ENCODE measurements around the gene FNDC5.
"Not testable (repeated sequence)": the region's sequence is repeated elsewhere in the genome, so short reads cannot be mapped to it uniquely, and the experiment has no call there.

FNDC5 gene

GRCh38 chr1:32870615-32871363, at the start of gene FNDC5:
FNDC5 (minus strand) TSS chr1:32870912.
- Histone ChIP-seq H3K9me3 (ENCODE audit: control insufficient read depth in 5 of 5, low read length in 5 of 5) (no peaks in the 10 kb centered on the region), H3K9ac (ENCODE audit: low read length in 5 of 5) (peak within 1 kb of the TSS in 1 of 5 donors; percentile 62), H3K27ac (ENCODE audit: low read depth, low read length) (no peak within 1 kb of the TSS), H3K27me3 (ENCODE audit: control insufficient read depth in 5 of 5, insufficient read depth in 4 of 5, low read length in 5 of 5) (peaks cover 8 to 26% (median 24%) of the 10 kb centered on the region in 5 donors), H3K4me1 (ENCODE audit: control insufficient read depth in 5 of 5, insufficient read depth in 5 of 5, low read length in 5 of 5) (peaks cover 0 to 22% (median 15%) of the 10 kb centered on the region in 5 donors), H3K36me3 (ENCODE audit: control insufficient read depth in 5 of 5, insufficient read depth in 5 of 5, low read length in 5 of 5) (peaks cover 0 to 10% (median 3%) of the 10 kb centered on the region in 5 donors), H3K4me3 (ENCODE audit: low read depth in 1 of 5, low read length in 5 of 5) (peak within 1 kb of the TSS; percentile 49 to 59 (median 55))

GRCh38 chr1:32919811-32920733, 49.4 kb upstream of the FNDC5 start:
- Histone ChIP-seq H3K9ac (ENCODE audit: low read length in 5 of 5) (no peak overlapping the region), H3K27me3 (ENCODE audit: control insufficient read depth in 5 of 5, insufficient read depth in 4 of 5, low read length in 5 of 5) (peaks cover 0 to 15% (median 0%) of the 10 kb centered on the region in 5 donors), H3K9me3 (ENCODE audit: control insufficient read depth in 5 of 5, low read length in 5 of 5) (no peaks in the 10 kb centered on the region), H3K27ac (ENCODE audit: low read depth, low read length) (no peak overlapping the region), H3K36me3 (ENCODE audit: control insufficient read depth in 5 of 5, insufficient read depth in 5 of 5, low read length in 5 of 5) (no peaks in the 10 kb centered on the region), H3K4me3 (ENCODE audit: low read depth in 1 of 5, low read length in 5 of 5) (no peak overlapping the region), H3K4me1 (ENCODE audit: control insufficient read depth in 5 of 5, insufficient read depth in 5 of 5, low read length in 5 of 5) (peaks cover 3 to 23% (median 19%) of the 10 kb centered on the region in 5 donors)

GRCh38 chr1:32918179-32918578, 47.5 kb upstream of the FNDC5 start:
- Histone ChIP-seq H3K27me3 (ENCODE audit: control insufficient read depth in 5 of 5, insufficient read depth in 4 of 5, low read length in 5 of 5) (peaks cover 0 to 10% (median 0%) of the 10 kb centered on the region in 5 donors), H3K4me1 (ENCODE audit: control insufficient read depth in 5 of 5, insufficient read depth in 5 of 5, low read length in 5 of 5) (peaks cover 3 to 15% (median 9%) of the 10 kb centered on the region in 5 donors), H3K9ac (ENCODE audit: low read length in 5 of 5) (no peak overlapping the region), H3K36me3 (ENCODE audit: control insufficient read depth in 5 of 5, insufficient read depth in 5 of 5, low read length in 5 of 5) (no peaks in the 10 kb centered on the region), H3K9me3 (ENCODE audit: control insufficient read depth in 5 of 5, low read length in 5 of 5) (peaks cover 0 to 4% (median 0%) of the 10 kb centered on the region in 5 donors), H3K27ac (ENCODE audit: low read depth, low read length) (no peak overlapping the region), H3K4me3 (ENCODE audit: low read depth in 1 of 5, low read length in 5 of 5) (no peak overlapping the region)

GRCh38 chr1:32917521-32917920, 46.8 kb upstream of the FNDC5 start:
- peaks cover 3 to 15% (median 9%) of the 10 kb centered on the region in 5 donors for H3K4me1 ChIP-seq (ENCODE audit: control insufficient read depth in 5 of 5, insufficient read depth in 5 of 5, low read length in 5 of 5)
- H3K4me3 ChIP-seq (ENCODE audit: low read depth in 1 of 5, low read length in 5 of 5): no peak overlapping the region
- H3K36me3 ChIP-seq (ENCODE audit: control insufficient read depth in 5 of 5, insufficient read depth in 5 of 5, low read length in 5 of 5): no peaks in the 10 kb centered on the region
- H3K9ac ChIP-seq (ENCODE audit: low read length in 5 of 5): no peak overlapping the region
- peaks cover 0 to 6% (median 0%) of the 10 kb centered on the region in 5 donors for H3K27me3 ChIP-seq (ENCODE audit: control insufficient read depth in 5 of 5, insufficient read depth in 4 of 5, low read length in 5 of 5)
- H3K9me3 ChIP-seq (ENCODE audit: control insufficient read depth in 5 of 5, low read length in 5 of 5): peaks cover 0 to 4% (median 0%) of the 10 kb centered on the region in 5 donors
- no peak overlapping the region for H3K27ac ChIP-seq (ENCODE audit: low read depth, low read length)

- Histone ChIP-seq H3K27me3 (ENCODE audit: control insufficient read depth in 5 of 5, insufficient read depth in 4 of 5, low read length in 5 of 5) (peaks cover 0 to 6% (median 0%) of the 10 kb centered on the region in 5 donors), H3K4me3 (ENCODE audit: low read depth in 1 of 5, low read length in 5 of 5) (no peak overlapping the region), H3K9me3 (ENCODE audit: control insufficient read depth in 5 of 5, low read length in 5 of 5) (peaks cover 0 to 4% (median 0%) of the 10 kb centered on the region in 5 donors), H3K4me1 (ENCODE audit: control insufficient read depth in 5 of 5, insufficient read depth in 5 of 5, low read length in 5 of 5) (peaks cover 3 to 11% (median 6%) of the 10 kb centered on the region in 5 donors), H3K27ac (ENCODE audit: low read depth, low read length) (no peak overlapping the region), H3K9ac (ENCODE audit: low read length in 5 of 5) (no peak overlapping the region), H3K36me3 (ENCODE audit: control insufficient read depth in 5 of 5, insufficient read depth in 5 of 5, low read length in 5 of 5) (no peaks in the 10 kb centered on the region)
Observed at GRCh38 chr1:32915766-32916706, 45.3 kb upstream of the FNDC5 start.

GRCh38 chr1:32910319-32910718, 39.6 kb upstream of the FNDC5 start:
- Histone ChIP-seq H3K9ac (ENCODE audit: low read length in 5 of 5) (no peak overlapping the region), H3K27ac (ENCODE audit: low read depth, low read length) (no peak overlapping the region), H3K4me3 (ENCODE audit: low read depth in 1 of 5, low read length in 5 of 5) (no peak overlapping the region), H3K27me3 (ENCODE audit: control insufficient read depth in 5 of 5, insufficient read depth in 4 of 5, low read length in 5 of 5) (peaks cover 0 to 7% (median 0%) of the 10 kb centered on the region in 5 donors), H3K4me1 (ENCODE audit: control insufficient read depth in 5 of 5, insufficient read depth in 5 of 5, low read length in 5 of 5) (no peaks in the 10 kb centered on the region), H3K36me3 (ENCODE audit: control insufficient read depth in 5 of 5, insufficient read depth in 5 of 5, low read length in 5 of 5) (no peaks in the 10 kb centered on the region), H3K9me3 (ENCODE audit: control insufficient read depth in 5 of 5, low read length in 5 of 5) (peaks cover 0 to 4% (median 0%) of the 10 kb centered on the region in 5 donors)

GRCh38 chr1:32907435-32907834, 36.7 kb upstream of the FNDC5 start:
- Histone ChIP-seq H3K4me1 (ENCODE audit: control insufficient read depth in 5 of 5, insufficient read depth in 5 of 5, low read length in 5 of 5) (peaks cover 0 to under 1% (median 0%) of the 10 kb centered on the region in 5 donors), H3K27ac (ENCODE audit: low read depth, low read length) (no peak overlapping the region), H3K9ac (ENCODE audit: low read length in 5 of 5) (no peak overlapping the region), H3K27me3 (ENCODE audit: control insufficient read depth in 5 of 5, insufficient read depth in 4 of 5, low read length in 5 of 5) (peaks cover 0 to 7% (median 0%) of the 10 kb centered on the region in 5 donors), H3K4me3 (ENCODE audit: low read depth in 1 of 5, low read length in 5 of 5) (no peak overlapping the region), H3K9me3 (ENCODE audit: control insufficient read depth in 5 of 5, low read length in 5 of 5) (no peaks in the 10 kb centered on the region), H3K36me3 (ENCODE audit: control insufficient read depth in 5 of 5, insufficient read depth in 5 of 5, low read length in 5 of 5) (no peaks in the 10 kb centered on the region)

GRCh38 chr1:32906654-32907053, 35.9 kb upstream of the FNDC5 start:
- no peaks in the 10 kb centered on the region for H3K9me3 ChIP-seq (ENCODE audit: control insufficient read depth in 5 of 5, low read length in 5 of 5)
- no peaks in the 10 kb centered on the region for H3K36me3 ChIP-seq (ENCODE audit: control insufficient read depth in 5 of 5, insufficient read depth in 5 of 5, low read length in 5 of 5)
- H3K4me1 ChIP-seq (ENCODE audit: control insufficient read depth in 5 of 5, insufficient read depth in 5 of 5, low read length in 5 of 5): peaks cover 0 to 6% (median 1%) of the 10 kb centered on the region in 5 donors
- no peak overlapping the region for H3K9ac ChIP-seq (ENCODE audit: low read length in 5 of 5)
- H3K4me3 ChIP-seq (ENCODE audit: low read depth in 1 of 5, low read length in 5 of 5): no peak overlapping the region
- peaks cover 0 to 7% (median 1%) of the 10 kb centered on the region in 5 donors for H3K27me3 ChIP-seq (ENCODE audit: control insufficient read depth in 5 of 5, insufficient read depth in 4 of 5, low read length in 5 of 5)
- no peak overlapping the region for H3K27ac ChIP-seq (ENCODE audit: low read depth, low read length)

GRCh38 chr1:32905588-32905987, 34.9 kb upstream of the FNDC5 start:
- H3K9me3 ChIP-seq (ENCODE audit: control insufficient read depth in 5 of 5, low read length in 5 of 5); H3K9ac ChIP-seq (ENCODE audit: low read length in 5 of 5); H3K27me3 ChIP-seq (ENCODE audit: control insufficient read depth in 5 of 5, insufficient read depth in 4 of 5, low read length in 5 of 5); H3K4me3 ChIP-seq (ENCODE audit: low read depth in 1 of 5, low read length in 5 of 5); H3K36me3 ChIP-seq (ENCODE audit: control insufficient read depth in 5 of 5, insufficient read depth in 5 of 5, low read length in 5 of 5); H3K27ac ChIP-seq (ENCODE audit: low read depth, low read length): not testable (repeated sequence)
- H3K4me1 ChIP-seq (ENCODE audit: control insufficient read depth in 5 of 5, insufficient read depth in 5 of 5, low read length in 5 of 5): peaks cover 0 to 14% (median 8%) of the 10 kb centered on the region in 5 donors
